GM12891 (cell line): ENCODE data around the gene ITGBL1. TPM values are rescaled to one million over a fixed set of nuclear protein-coding genes. Genes with fewer than 3 reads are reported as not detected.

ENCODE experiments used
- DNase-seq: peaks from one replicate; pipeline ENCODE4 v3.0.0; 2011; ENCODE audit warnings: low spot score; ENCODE audit not compliant: insufficient read length
- FAIRE-seq: peaks from 2 replicates; lab custom pipeline; 2011; peaks lifted over from hg19 to GRCh38; lab: Jason Lieb, UNC
- PAX5 ChIP-seq: IDR thresholded peaks from 2 replicates; pipeline ENCODE4 v1.6.1; 2011; ENCODE audit warnings: low read length, moderate library complexity, mild to moderate bottlenecking; ENCODE audit not compliant: insufficient read depth, severe bottlenecking
- POLR2A ChIP-seq: IDR thresholded peaks from 2 replicates; pipeline ENCODE4 v1.6.1; 2011; ENCODE audit warnings: low read depth, low read length, control low read depth
- POLR2AphosphoS5 ChIP-seq: IDR thresholded peaks from 2 replicates; pipeline ENCODE4 v1.6.1; 2011; ENCODE audit warnings: low read depth, low read length, control low read depth
- POU2F2 ChIP-seq: IDR thresholded peaks from 2 replicates; pipeline ENCODE4 v1.6.1; 2011; ENCODE audit warnings: low read depth, mild to moderate bottlenecking, control low read depth, low read length, moderate library complexity
- SPI1 ChIP-seq: IDR thresholded peaks from 2 replicates; pipeline ENCODE4 v1.6.1; 2011; ENCODE audit warnings: low read depth, low read length, control low read depth
- TAF1 ChIP-seq: IDR thresholded peaks from 2 replicates; pipeline ENCODE4 v1.6.1; 2011; ENCODE audit warnings: low read depth, low read length, control low read depth
- polyA plus RNA-seq: library from polyadenylated mRNA; unstranded; fragments of >200 nt; gene quantifications from one replicate; pipeline ENCODE4 v1.2.1, GENCODE V29; 2012; ENCODE audit warnings: low read depth, missing spikeins, inconsistent platforms; ENCODE audit not compliant: missing spikeins

ITGBL1 gene
- not detected for polyA plus RNA-seq

DNA sequence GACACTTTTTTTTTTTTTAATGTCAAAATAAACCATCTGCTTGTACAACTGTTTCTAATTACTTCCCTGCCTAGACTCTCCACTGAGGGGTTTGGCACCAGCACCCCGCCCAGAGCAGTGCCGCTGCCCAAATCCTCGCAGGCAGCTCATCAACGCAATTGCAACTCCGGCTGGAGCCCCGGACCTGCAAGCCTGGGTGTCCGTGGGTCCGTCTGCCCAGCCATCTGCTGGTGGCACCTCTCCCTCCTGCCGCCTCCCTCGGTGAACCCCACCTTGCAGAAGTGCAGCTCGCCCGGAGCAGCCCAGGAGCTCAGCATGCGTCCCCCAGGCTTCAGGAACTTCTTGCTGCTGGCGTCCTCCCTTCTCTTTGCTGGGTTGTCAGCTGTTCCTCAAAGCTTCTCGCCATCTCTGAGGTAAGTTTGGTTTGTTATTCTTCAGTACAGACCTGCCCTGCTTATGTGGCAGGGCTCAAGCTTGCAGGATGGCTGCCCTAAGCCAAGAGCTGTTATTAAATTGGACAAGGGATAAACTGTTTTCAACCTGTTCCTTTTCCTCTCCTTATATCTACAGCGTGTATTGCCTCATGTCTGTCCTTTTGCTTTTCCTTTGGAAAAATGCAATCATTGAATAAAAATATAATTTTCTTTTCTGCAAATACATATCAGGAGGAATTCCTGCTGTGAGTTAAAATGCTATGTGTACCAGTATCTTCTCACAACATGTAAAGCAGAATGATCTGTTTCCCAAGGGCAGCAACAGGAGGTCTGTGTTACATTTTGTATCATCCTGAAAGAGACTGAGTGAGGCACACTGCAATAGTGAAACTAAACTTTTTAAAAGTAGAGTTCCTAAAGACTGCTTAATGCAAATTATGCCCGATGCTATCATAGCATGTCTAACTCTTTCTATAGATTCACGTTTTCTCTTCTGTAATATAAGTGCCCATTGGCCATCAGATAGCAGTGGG, at the start of gene ITGBL1:
TSS of gene ITGBL1 (plus strand) at position 157 of the 967 bp plus-strand sequence. CDS start at position 316, 159 bp downstream.
- DNase-seq = peak; percentile 16
- TF ChIP-seq POLR2AphosphoS5 = no peak
- no peak for TF ChIP-seq TAF1
- no peak for TF ChIP-seq SPI1
- TF ChIP-seq POU2F2 = no peak
- no peak for TF ChIP-seq POLR2A
- TF ChIP-seq PAX5 = no peak
- no peak for FAIRE-seq

GRCh38 chr13:101406791-101407190, 45.7 kb upstream of the ITGBL1 start:
- no peak for DNase-seq
- no peak for TF ChIP-seq PAX5
- TF ChIP-seq POLR2AphosphoS5 = no peak
- TF ChIP-seq POU2F2 = no peak
- no peak for TF ChIP-seq TAF1
- no peak for TF ChIP-seq POLR2A
- no peak for TF ChIP-seq SPI1
- FAIRE-seq = no peak

GRCh38 chr13:101408154-101408553, 44.3 kb upstream of the ITGBL1 start:
- FAIRE-seq (no peak), DNase-seq (no peak)
- TF ChIP-seq SPI1 (no peak), TAF1 (no peak), PAX5 (no peak), POU2F2 (no peak), POLR2A (no peak), POLR2AphosphoS5 (no peak)

GRCh38 chr13:101408992-101409656, 43.4 kb upstream of the ITGBL1 start:
- no peak for FAIRE-seq
- no peak for DNase-seq
- TF ChIP-seq POLR2A (no peak), PAX5 (no peak)

- no peak for FAIRE-seq
- no peak for TF ChIP-seq SPI1
- TF ChIP-seq POLR2A = no peak
- no peak for TF ChIP-seq POLR2AphosphoS5
- no peak for TF ChIP-seq TAF1
- TF ChIP-seq POU2F2 = no peak
- no peak for TF ChIP-seq PAX5
- DNase-seq = no peak
Observed at GRCh38 chr13:101412076-101412475, 40.4 kb upstream of the ITGBL1 start.

GRCh38 chr13:101415358-101416174, 36.9 kb upstream of the ITGBL1 start:
- TF ChIP-seq POLR2A (no peak), PAX5 (no peak), POLR2AphosphoS5 (no peak), TAF1 (no peak), SPI1 (no peak), POU2F2 (no peak)
- FAIRE-seq = no peak
- DNase-seq = no peak

GRCh38 chr13:101416181-101417042, 36.1 kb upstream of the ITGBL1 start, which contains the start of gene NALCN:
Gene NALCN (minus strand): TSS chr13:101416508. CDS start chr13:101399126, 17,382 bp downstream.
- no peak for FAIRE-seq
- no peak for DNase-seq
- TF ChIP-seq PAX5 (no peak), POLR2A (no peak), POLR2AphosphoS5 (no peak), SPI1 (no peak), POU2F2 (no peak), TAF1 (no peak)

DNA sequence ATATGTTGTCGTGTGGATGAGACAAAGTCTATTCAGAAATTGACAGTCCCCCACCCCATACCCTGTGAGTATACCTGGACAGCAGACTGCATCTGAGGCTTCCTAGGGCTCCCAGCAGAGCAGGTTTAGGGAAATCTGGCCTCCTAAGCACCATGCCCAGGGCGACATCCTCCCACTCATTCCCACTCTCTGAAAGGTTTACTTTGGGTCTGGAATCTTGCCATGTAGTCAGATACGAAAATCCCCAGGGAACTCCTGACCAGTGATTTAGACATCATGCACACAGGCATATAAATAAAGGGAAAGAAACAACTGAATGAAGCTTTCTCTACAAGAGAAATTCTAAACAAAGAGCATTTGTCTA, 35.5 kb upstream of the ITGBL1 start:
- no peak for DNase-seq
- TF ChIP-seq PAX5 (no peak), POLR2AphosphoS5 (no peak), TAF1 (no peak), SPI1 (no peak), POLR2A (no peak), POU2F2 (no peak)
- FAIRE-seq = no peak
